Muscle of leg (tissue), 11 donors: ENCODE results near the gene FOLH1. TPM values are rescaled to one million over a fixed set of nuclear protein-coding genes. Genes with fewer than 3 reads are reported as not detected.
"Not testable (repeated sequence)": the region's sequence is repeated elsewhere in the genome, so short reads cannot be mapped to it uniquely, and the experiment has no call there.

ENCODE experiments used
- DNase-seq: peaks from one replicate; pipeline ENCODE4 v3.0.0; 2013
- H3K27ac ChIP-seq: one replicate; pipeline ENCODE4 v1.5.1; 2013; ENCODE audit warnings: mild to moderate bottlenecking, low read length, control low read depth
- H3K27me3 ChIP-seq: one replicate; pipeline ENCODE4 v1.6.1; 2013; ENCODE audit warnings: low read length; ENCODE audit not compliant: control insufficient read depth, insufficient read depth
- H3K36me3 ChIP-seq: one replicate; pipeline ENCODE4 v1.6.1; 2013; ENCODE audit warnings: low read length; ENCODE audit not compliant: control insufficient read depth, insufficient read depth
- H3K4me1 ChIP-seq: one replicate; pipeline ENCODE4 v1.6.1; 2013; ENCODE audit warnings: low read length; ENCODE audit not compliant: control insufficient read depth, insufficient read depth
- H3K4me3 ChIP-seq: one replicate; pipeline ENCODE4 v1.5.1; 2013; ENCODE audit warnings: low read length, control low read depth
- H3K9me3 ChIP-seq: replicated peaks from 2 replicates; pipeline ENCODE4 v1.6.1; 2013; ENCODE audit warnings: low read depth, low read length; ENCODE audit not compliant: control insufficient read depth
- WGBS: methylation state at CpG from one replicate; pipeline ENCODE4 v1.1.5; 2013; ENCODE audit warnings: missing lambda C conversion rate; ENCODE audit not compliant: insufficient coverage; 5-methylcytosine and 5-hydroxymethylcytosine counted together
- polyA plus RNA-seq, 8 donors: library from polyadenylated mRNA; unstranded; fragments of 120-200 nt; gene quantifications; one replicate each; pipeline versions ENCODE4 v1.2.1 to v1.2.3, GENCODE V29; 2013; ENCODE audit warnings: inconsistent platforms in 1 of 8, low replicate concordance in 1 of 8; ENCODE audit not compliant: insufficient read length in 8 of 8, insufficient read depth in 1 of 8
- total RNA-seq: library from RNA; stranded (reverse); fragments of 120-200 nt; gene quantifications from one replicate; pipeline ENCODE4 v1.2.4, GENCODE V29; 2013

FOLH1 gene
- total and polyA plus RNA-seq, 9 donors, result 1.3 to 26.4 (median 2.6) TPM

GRCh38 chr11:49185597-49185996 is 22.8 kb downstream of the FOLH1 start:
- no CpG with 5 or more reads among the region's 3 CpGs for WGBS
- not testable (repeated sequence) for DNase-seq, H3K4me1 ChIP-seq

DNA sequence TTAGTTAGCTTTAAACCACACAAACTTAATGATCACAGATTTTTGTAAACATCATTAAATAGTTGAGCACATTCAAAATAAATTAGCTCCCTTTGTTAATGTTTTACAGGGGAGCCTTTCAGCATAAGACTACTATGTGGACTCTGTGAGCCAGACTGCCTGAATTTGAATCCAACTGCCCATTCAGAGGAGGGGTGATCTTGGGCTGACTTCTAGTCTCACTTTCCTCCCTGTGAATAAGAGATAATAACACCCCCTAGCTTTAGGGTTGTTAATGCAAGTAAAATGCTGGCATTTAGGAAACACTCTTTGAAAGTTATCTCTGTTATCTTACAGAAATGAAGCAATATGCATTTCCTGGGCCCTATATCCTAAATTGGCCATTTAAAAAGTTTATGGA is 23.6 kb downstream of the FOLH1 start:
- not testable (repeated sequence) for H3K9me3 ChIP-seq, H3K4me1 ChIP-seq, H3K27ac ChIP-seq, H3K36me3 ChIP-seq, H3K27me3 ChIP-seq, DNase-seq, H3K4me3 ChIP-seq

More at GRCh38 chr11:49185597-49185996, 22.8 kb downstream of the FOLH1 start:
- H3K4me3 ChIP-seq, H3K27me3 ChIP-seq, H3K9me3 ChIP-seq, H3K27ac ChIP-seq, H3K36me3 ChIP-seq: not testable (repeated sequence)

DNA sequence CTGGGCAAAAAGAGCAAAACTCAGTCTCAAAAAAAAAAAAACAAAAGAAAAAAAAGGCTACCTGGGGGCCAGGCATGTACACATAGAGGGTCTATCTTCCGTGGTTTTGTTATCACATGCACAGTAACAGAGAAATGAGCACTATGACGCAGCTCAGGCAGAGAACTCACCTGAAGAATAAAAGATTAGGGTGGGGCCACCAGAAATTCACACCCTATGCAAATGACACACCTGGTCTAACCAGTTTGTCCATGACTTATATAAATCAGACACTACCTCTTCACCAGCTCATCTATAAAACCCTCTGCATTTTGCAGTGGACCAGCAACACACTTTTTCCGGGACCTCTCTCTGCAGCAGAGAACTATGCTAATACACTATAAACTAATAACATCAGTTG is 30.5 kb downstream of the FOLH1 start:
- H3K36me3 ChIP-seq, H3K27me3 ChIP-seq, H3K27ac ChIP-seq, H3K4me1 ChIP-seq, H3K4me3 ChIP-seq, H3K9me3 ChIP-seq, DNase-seq: not testable (repeated sequence)
- no CpG with 5 or more reads among the region's 3 CpGs for WGBS

GRCh38 chr11:49175378-49175777 is 33.0 kb downstream of the FOLH1 start:
- not testable (repeated sequence) for H3K36me3 ChIP-seq, DNase-seq, H3K4me3 ChIP-seq, H3K9me3 ChIP-seq, H3K4me1 ChIP-seq, H3K27me3 ChIP-seq, H3K27ac ChIP-seq

DNA sequence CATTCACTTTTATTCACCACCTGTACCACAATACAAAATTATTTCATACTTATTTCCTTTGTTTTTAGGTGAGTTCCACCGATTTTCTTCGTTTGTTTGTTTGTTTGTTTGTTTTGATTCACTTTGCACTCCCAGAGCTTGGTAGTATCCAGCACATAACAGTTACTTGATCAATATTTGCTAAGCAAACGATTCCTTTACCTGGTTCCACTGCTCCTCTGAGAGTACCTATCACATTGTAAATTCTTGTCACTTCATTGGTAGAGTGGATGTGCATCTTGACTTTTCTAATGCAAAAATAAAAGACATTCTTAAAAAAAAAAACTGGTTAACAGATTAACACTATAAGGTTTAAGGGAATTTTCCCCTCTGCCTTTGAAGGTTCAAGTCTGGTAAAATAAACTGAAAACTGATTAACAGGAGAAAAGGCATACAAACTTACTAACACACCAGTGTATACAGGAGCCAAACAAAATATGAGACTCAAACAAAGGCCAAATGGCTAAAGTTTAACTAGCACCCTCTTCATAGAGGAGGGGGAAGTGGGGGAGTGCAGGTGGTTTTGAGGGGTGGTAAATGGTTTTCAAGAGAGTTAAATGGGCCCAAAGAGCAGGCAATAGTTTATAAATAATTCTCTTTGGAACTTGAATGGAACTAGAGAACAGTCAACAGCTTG is 33.6 kb downstream of the FOLH1 start:
- not testable (repeated sequence) for H3K9me3 ChIP-seq, H3K4me3 ChIP-seq, H3K27me3 ChIP-seq, DNase-seq, H3K27ac ChIP-seq, H3K4me1 ChIP-seq, H3K36me3 ChIP-seq
- WGBS, result no CpG with 5 or more reads among the region's 3 CpGs

DNA sequence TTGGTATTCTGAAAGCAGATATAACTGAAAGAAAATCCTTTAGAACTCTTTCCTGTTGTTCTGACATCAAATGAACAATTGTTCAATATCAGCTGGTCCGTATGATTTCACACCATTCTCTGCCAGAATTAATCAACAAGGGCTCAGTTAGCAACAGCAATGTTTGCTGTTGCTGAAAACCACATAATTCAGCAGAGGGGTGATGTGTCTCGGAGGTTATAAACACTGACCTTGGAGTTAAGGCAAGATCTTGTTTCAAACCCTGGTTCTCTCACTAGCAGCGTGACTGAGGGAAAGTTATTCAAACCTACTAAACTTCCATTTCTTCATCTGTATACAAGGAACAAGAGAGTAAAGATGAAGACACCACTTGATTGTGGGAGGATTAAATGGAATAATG is 36.8 kb downstream of the FOLH1 start:
- H3K9me3 ChIP-seq, H3K4me3 ChIP-seq, H3K27ac ChIP-seq, H3K4me1 ChIP-seq, H3K36me3 ChIP-seq, DNase-seq, H3K27me3 ChIP-seq: not testable (repeated sequence)
- no CpG with 5 or more reads among the region's 3 CpGs for WGBS

- H3K27ac ChIP-seq, H3K36me3 ChIP-seq, H3K4me1 ChIP-seq, H3K27me3 ChIP-seq, DNase-seq, H3K4me3 ChIP-seq, H3K9me3 ChIP-seq: not testable (repeated sequence)
- WGBS, result no CpG with 5 or more reads among the region's 3 CpGs
Measured at GRCh38 chr11:49169579-49169978, 38.8 kb downstream of the FOLH1 start.

GRCh38 chr11:49168992-49169391 is 39.4 kb downstream of the FOLH1 start:
- not testable (repeated sequence) for H3K36me3 ChIP-seq, H3K4me3 ChIP-seq, H3K27ac ChIP-seq, H3K27me3 ChIP-seq, DNase-seq, H3K4me1 ChIP-seq, H3K9me3 ChIP-seq
- no CpG with 5 or more reads among the region's 4 CpGs for WGBS

DNA sequence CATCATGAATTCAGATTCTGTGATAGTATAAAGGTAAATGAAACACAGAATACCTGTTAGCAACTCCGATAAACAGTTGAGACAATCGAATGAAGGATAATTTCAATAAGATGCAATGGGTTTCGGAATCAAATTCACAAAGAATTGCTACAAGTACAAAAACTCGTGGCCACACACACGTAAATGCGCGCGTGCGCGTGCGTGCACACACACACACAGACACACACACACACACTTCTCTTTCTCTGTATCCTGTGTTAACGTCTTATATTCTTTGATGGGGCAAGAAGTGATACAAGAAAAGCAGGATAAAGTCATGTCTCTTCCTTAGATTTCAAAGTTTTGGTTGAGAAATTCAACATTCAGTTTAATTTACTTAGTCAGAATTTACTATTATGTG is 57.2 kb downstream of the FOLH1 start:
- no peaks in the 10 kb centered on the region for H3K9me3 ChIP-seq

DNA sequence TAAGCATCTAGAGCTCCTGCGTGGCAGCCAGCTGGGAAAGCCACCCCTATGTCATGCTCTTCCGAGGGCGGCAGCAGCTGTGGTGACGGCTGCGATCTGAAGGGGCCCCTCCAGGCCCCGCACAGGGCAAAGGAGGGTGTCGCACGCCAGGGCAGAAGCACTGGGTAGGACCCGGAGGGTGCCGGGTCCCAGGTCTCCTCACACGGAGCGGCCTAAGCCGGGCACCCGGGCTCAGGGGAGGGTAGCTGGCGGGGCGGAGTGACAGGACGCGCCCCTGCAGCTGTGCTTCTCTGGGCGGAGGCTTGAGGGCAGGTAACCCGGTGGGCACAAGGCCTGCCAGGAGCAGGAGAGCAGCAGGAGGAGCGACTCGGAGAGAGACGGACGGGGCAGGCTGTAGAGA is 106.0 kb downstream of the FOLH1 start:
- H3K36me3 ChIP-seq, H3K4me3 ChIP-seq, DNase-seq, H3K27me3 ChIP-seq, H3K4me1 ChIP-seq, H3K27ac ChIP-seq: not testable (repeated sequence)
- 87% methylated on average over 18 of the region's 24 CpGs for WGBS
- peaks cover 12% of the 10 kb centered on the region for H3K9me3 ChIP-seq

More for the DNA sequence above, 57.2 kb downstream of the FOLH1 start:
- Histone ChIP-seq H3K27ac (no peak overlapping the region), H3K4me3 (no peak overlapping the region), H3K27me3 (no peaks in the 10 kb centered on the region), H3K36me3 (no peaks in the 10 kb centered on the region), H3K4me1 (no peaks in the 10 kb centered on the region)
- no CpG with 5 or more reads among the region's 12 CpGs for WGBS
- DNase-seq, result no peak
